GM19023 (cell line): ENCODE measurements around the gene CABLES1.
A peak's percentile ranks its signal among the peaks of the same experiment; 100 is the strongest.
"Not testable (repeated sequence)": the region's sequence is repeated elsewhere in the genome, so short reads cannot be mapped to it uniquely, and the experiment has no call there.

Source experiments
- ATAC-seq: cut with Tn5 transposase; IDR thresholded peaks from one replicate; pipeline ENCODE4 v1.9.1; 2021; ENCODE audit warnings: mild to moderate bottlenecking, moderate library complexity; ENCODE audit not compliant: unreplicated experiment

Gene CABLES1

GRCh38 chr18:23108496-23108895 is 26.8 kb upstream of the CABLES1 start:
- no peak for ATAC-seq

GRCh38 chr18:23109163-23109562 is 26.1 kb upstream of the CABLES1 start:
- not testable (repeated sequence) for ATAC-seq

DNA sequence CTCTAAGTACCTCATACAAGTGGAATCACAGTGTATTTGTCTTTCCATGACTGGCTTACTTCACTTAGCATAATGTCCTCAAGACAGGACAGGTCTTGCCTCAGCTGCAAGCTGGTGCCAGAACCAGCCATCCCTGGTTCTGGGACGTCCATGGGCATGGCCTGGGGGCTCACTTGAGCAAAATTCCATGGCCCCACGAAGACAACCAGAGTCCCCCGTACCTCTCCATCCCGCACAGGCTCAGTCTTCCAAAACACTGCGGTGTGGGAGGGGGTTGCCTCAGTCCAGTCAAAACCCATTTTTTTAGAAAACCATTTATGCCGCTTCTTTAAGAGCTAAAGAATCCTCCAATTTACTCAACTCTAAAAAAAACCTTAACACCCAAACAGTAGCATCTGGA is 21.7 kb upstream of the CABLES1 start:
- no peak for ATAC-seq

GRCh38 chr18:23114171-23114881 is 21.0 kb upstream of the CABLES1 start:
- no peak for ATAC-seq

- ATAC-seq = no peak
Observed at GRCh38 chr18:23114911-23115310, 20.4 kb upstream of the CABLES1 start.

DNA sequence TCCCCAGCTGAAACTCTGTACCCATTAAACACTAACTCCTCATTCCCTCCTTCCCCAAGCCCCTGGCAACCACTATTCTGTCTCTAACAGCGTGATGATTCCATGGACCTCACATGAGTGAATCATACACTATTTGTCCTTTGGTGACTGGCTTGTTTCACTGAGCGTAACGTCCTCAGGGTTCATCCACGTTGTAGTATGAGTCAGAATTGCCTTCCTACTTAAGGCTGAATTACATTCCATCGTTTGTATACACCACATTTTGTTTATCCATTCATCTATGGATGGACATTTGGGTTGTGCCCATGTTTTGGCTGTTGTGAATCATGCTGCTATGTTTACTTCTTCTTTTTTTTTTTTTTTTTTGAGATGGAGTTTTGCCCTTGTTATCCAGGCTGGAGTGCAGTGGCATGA is 19.6 kb upstream of the CABLES1 start:
- ATAC-seq = no peak

- no peak for ATAC-seq
Observed at GRCh38 chr18:23121133-23121532, 14.2 kb upstream of the CABLES1 start.

GRCh38 chr18:23122334-23123229 is 12.7 kb upstream of the CABLES1 start:
- no peak for ATAC-seq

GRCh38 chr18:23126376-23127056 is 8.8 kb upstream of the CABLES1 start:
- no peak for ATAC-seq

DNA sequence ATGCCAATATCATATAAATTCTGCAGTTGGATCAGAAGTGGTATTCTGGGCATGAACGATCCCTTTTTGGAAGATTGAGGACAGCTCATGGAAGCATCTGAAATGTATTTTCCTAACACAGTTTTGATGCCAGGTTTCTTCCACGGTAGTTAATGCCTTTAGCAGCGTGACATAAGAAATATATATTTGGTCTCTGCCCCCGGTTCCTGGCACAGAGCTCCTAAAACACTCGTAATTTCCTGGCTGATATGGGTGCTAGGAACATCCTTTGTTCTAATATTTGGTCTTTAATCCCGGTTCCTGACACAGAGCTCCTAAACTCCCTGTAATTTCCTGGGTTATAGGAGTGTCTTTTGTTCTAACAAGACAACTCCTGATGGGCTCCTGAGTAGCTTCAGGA is 8.2 kb upstream of the CABLES1 start:
- ATAC-seq = no peak

- no peak for ATAC-seq
Observed at GRCh38 chr18:23129355-23130002, 5.8 kb upstream of the CABLES1 start.

DNA sequence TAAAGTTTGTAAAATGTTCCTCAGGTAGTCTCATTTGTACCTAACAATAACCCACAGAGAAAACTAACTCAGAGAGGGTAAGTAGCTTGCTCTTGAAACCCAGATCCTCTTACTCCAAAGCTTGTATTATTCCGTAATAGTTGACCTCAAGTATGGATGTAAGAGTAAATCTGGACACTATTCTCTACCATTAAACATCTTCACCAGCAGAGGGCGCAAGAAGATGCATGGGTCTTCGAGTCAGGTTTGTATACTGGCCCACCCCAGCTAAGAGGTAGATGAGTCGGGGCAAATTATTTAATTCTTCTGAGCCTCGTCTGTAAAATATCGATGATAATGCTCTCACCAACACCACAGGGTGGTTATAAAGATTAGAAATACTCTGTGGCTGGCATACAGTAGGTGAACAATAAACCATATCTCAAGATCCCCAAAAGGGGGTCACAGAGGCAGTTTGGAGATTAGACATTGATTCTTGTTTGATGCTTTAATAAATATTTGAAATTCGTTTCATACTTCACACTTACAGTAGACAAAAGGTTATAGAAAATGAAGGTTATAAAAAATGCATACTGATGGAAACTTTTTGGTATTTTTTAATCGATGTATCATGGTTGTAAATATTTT is 3.5 kb upstream of the CABLES1 start:
- ATAC-seq = no peak

- ATAC-seq = peak; percentile 44
Observed at GRCh38 chr18:23133860-23134779, 1.2 kb upstream of the CABLES1 start.

GRCh38 chr18:23135550-23136325 is 453 bp downstream of the CABLES1 start:
- ATAC-seq = peak; percentile 27

DNA sequence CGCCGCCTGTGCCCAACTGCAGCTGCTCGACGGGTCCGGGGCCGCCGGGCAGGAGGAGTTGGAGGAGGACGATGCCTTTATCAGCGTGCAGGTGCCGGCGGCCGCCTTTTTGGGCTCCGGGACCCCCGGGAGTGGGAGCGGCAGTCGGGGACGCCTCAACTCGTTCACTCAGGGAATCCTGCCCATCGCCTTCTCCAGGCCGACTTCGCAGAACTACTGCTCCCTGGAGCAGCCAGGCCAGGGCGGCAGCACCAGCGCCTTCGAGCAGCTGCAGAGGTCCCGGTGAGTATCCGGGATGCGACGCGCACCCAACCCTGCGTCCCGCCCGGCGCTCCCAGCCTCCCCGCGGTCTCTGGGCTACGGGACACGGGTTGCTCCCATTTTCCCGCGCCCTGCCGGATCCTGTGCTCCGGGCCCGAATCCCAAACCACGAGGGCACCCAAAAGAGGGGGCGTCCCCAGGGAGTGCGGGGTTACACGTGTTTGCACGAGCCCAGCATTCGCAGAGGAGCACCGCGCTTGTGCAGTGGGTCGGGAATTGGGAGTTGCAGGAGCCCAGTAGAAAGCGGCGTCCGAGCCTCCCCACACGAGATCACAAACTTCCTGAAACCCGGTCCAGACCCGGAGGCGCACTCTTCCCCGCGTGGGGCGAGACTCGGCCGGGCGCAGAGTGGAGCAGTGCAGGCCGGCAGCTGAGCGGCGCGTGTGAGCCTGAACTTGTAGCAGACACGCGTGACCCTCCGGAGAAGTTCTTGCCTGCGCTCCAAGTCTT is 1.2 kb downstream of the CABLES1 start:
- ATAC-seq = peak; percentile 17

DNA sequence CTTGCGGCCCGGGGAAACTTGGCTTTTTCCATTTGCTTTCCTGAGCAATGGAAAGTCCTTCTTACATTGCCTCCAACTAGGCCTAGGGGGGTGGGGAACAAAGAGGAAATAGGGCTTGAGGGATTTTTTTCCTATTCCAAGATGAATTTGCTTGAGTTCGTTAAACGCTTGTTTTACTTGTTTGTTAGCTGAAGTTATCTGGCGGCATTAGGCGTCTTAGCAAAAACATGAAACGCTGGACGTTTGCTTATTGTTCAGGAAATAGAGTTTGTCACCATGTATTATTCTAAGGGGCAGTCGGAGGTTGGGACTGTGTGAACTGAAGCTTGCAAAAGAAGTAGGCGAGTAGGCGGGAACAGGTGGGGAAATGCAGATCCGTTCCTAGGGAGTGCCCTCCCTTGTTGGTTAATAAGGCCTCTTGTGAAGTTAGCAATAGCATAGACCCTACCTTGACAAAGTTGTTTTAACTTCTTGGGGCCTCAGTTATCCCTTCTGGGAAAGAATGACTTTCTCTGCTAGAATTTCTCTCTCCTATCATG is 1.9 kb downstream of the CABLES1 start:
- ATAC-seq = no peak

DNA sequence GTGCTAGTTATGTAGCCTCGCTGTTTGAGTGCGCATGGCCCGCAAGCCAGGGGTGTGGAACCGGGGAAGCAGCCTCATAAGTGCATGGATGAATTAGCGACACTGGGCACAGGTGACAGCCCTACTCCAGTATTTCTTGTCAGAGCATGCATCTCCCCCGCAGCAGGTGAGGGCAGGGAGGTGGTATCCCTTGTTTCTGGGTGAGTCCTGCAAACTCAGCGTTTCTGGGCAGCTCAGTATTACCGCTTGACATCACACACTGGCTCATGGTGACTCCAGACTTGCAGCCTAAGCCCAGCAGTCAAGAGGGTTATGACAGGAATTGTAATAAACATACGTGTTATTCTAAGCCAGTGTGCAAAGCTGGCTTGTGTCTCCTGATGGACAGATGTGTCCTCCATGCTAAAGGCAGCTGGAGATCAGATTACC is 2.5 kb downstream of the CABLES1 start:
- no peak for ATAC-seq

DNA sequence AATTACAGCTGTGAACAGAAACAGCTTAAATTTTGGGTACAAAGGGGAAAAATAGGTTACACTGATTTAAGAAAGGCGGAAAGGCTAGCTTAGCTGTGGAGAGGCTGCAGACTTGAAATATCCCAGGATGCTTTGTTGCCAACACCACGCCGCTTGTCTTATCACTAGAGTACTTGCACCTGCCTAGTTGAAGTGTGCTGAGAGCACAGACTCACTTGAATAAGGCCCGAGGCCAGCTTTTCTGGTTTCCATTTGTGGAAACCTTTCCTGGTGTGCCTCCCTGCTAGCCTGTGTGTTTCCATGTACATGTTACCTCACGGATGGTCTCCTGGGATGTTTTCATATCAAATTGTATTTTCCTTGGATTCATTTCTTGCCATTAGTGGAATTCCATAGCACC is 3.2 kb downstream of the CABLES1 start:
- ATAC-seq = no peak
